PC-9 (cell line): ENCODE results near the gene CSNK1D.

Experiments used
- CTCF ChIP-seq: fragments of 200-600 bp; sonication (generic); conservative IDR thresholded peaks from 2 replicates; pipeline ENCODE4 v1.6.1; 2017; ENCODE audit warnings: mixed run types, antibody characterized with exemption, mild to moderate bottlenecking, moderate library complexity
- EZH2 ChIP-seq: fragments of 200-600 bp; sonication (generic); IDR thresholded peaks from 2 replicates; pipeline ENCODE4 v1.8.0; 2017; ENCODE audit warnings: antibody characterized with exemption, low read depth

DNA sequence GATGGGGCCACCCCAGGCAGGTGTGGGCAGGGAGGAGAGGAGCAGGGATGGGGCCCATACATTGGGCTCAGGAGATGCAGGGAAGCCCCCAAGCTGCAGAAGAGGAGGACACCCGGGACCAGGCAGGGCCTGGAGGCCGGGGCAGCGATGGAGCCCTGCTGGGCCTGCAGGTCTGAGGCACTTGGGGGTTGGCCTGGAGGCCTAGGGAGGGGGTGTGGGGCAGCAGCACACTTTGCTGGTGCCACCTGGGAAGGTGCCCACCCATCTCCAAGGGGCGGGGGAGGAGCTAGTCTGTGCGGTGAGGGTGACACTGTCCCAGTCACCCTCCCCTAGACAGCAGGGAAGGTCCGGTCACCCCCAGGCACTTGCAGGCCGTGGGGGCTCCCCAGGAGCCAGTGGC is 54.4 kb downstream of the CSNK1D start:
- TF ChIP-seq CTCF (no peak), EZH2 (no peak)
